Spleen (tissue), 11 donors: ENCODE results near the gene RIPOR2. TPM values are rescaled to one million over a fixed set of nuclear protein-coding genes. Genes with fewer than 3 reads are reported as not detected.

Source experiments
- DNase-seq: peaks from one replicate; pipeline ENCODE4 v3.0.0-alpha.2; 2020
- H3K27ac ChIP-seq, 8 donors: fragments of 200-600 bp; sonication (generic) in 7 of 8; 1 replicate in 4 of 8; 2 replicates in 4 of 8; pipeline versions ENCODE4 v1.5.0 to v1.8.0; 2016 to 2021; ENCODE audit warnings: inconsistent platforms in 4 of 8, mild to moderate bottlenecking in 4 of 8, moderate library complexity in 1 of 8
- H3K27me3 ChIP-seq, 7 donors: fragments of 200-600 bp; sonication (generic) in 6 of 7; replicated peaks in 1 of 7; 1 replicate in 4 of 7; 2 replicates in 3 of 7; pipeline versions ENCODE4 v1.5.0 to v1.8.0; 2016 to 2021; ENCODE audit warnings: inconsistent platforms in 3 of 7, mild to moderate bottlenecking in 1 of 7
- H3K36me3 ChIP-seq, 6 donors: fragments of 200-600 bp; sonication (generic) in 5 of 6; 1 replicate in 4 of 6; 2 replicates in 2 of 6; pipeline versions ENCODE4 v1.5.0 to v1.8.0; 2016 to 2021; ENCODE audit warnings: inconsistent platforms in 2 of 6
- H3K4me1 ChIP-seq, 6 donors: fragments of 200-600 bp; sonication (generic) in 5 of 6; 1 replicate in 3 of 6; 2 replicates in 3 of 6; pipeline versions ENCODE4 v1.5.0 to v1.8.0; 2016 to 2021; ENCODE audit warnings: inconsistent platforms in 3 of 6
- H3K4me3 ChIP-seq, 8 donors: fragments of 200-600 bp; sonication (generic) in 7 of 8; 1 replicate in 4 of 8; 2 replicates in 4 of 8; pipeline versions ENCODE4 v1.5.0 to v1.8.0; 2016 to 2021; ENCODE audit warnings: inconsistent platforms in 4 of 8, mild to moderate bottlenecking in 4 of 8, moderate library complexity in 2 of 8
- H3K9me3 ChIP-seq, 8 donors: fragments of 200-600 bp; sonication (generic) in 7 of 8; 1 replicate in 4 of 8; 2 replicates in 4 of 8; pipeline versions ENCODE4 v1.5.0 to v1.8.0; 2016 to 2021; ENCODE audit warnings: inconsistent platforms in 4 of 8
- CTCF ChIP-seq, 11 experiments: fragments of 200-600 bp in 7 of 11; fragments of 450-650 bp in 4 of 11; sonication (generic) in 4 of 11; IDR thresholded peaks in 8 of 11; conservative IDR thresholded peaks in 3 of 11; 1 replicate in 7 of 11; 2 replicates in 4 of 11; pipeline versions ENCODE4 v1.4.0 to v1.8.0; 2016 to 2021; ENCODE audit warnings: antibody characterized with exemption in 11 of 11, inconsistent platforms in 4 of 11, mild to moderate bottlenecking in 1 of 11
- POLR2A ChIP-seq, 3 donors: fragments of 450-650 bp; IDR thresholded peaks; one replicate each; pipeline ENCODE4 v1.5.1; 2017; ENCODE audit warnings: antibody characterized with exemption in 3 of 3, mild to moderate bottlenecking in 1 of 3
- POLR2AphosphoS5 ChIP-seq, 3 donors: sonication (generic); formaldehyde crosslinking; IDR thresholded peaks; one replicate each; pipeline ENCODE4 v1.5.1; 2017; ENCODE audit warnings: antibody characterized with exemption in 3 of 3
- WGBS, 5 donors: extraction: QIAGEN DNeasy Blood & Tissue Kit in 3 of 5; methylation state at CpG; one replicate each; pipeline versions ENCODE4 v1.1.5 to v1.1.7; 2013 to 2018; 5-methylcytosine and 5-hydroxymethylcytosine counted together
- intact Hi-C: fragments of 100-400 bp; cut with DNase I; formaldehyde crosslinking; loops from one replicate; pipeline ENCODE4 v1.15.0; 2023; ENCODE audit warnings: low total_unique reads
- polyA plus RNA-seq, 3 donors: library from polyadenylated mRNA; stranded (reverse); fragments of 200-250 nt; gene quantifications; one replicate each; pipeline ENCODE4 v1.2.1, GENCODE V29; 2013
- total RNA-seq, 7 donors: library from RNA; depleted of rRNA in 3 of 7; stranded (reverse); fragments of >200 nt in 3 of 7; fragmentation: NEBNext Ultra II Directional in 4 of 7; extraction: Animal tissue kit (Norgen Biotek cat#: 25700) in 4 of 7; gene quantifications; one replicate each; pipeline versions ENCODE4 v1.1.0 to v1.2.1, GENCODE V29; 2016 to 2021
- donor health status: healthy with polysubstance abuse.
- donor health status: DM: no; HTN: no; CAD: no; lungs with moderate emphysema.
- donor health status: DM: no; HTN: no; CAD: no.
- donor health status: Bipolar disorder and iron deficiency.
- donor health status: healthy.
- donor health status: DM: no; HTN: no; CAD: no.
- donor health status: DM: yes; HTN: yes; CAD: no.

Gene RIPOR2
- total and polyA plus RNA-seq, 10 donors = 40.6 to 247 (median 147) TPM

- intact Hi-C loops = loop anchor here (10.0 kb wide), 1 partner anchor 52 kb away; no protein-coding TSS in a partner anchor
- no peak for TF ChIP-seq POLR2A (IDR thresholded peaks at IDR 0.05)
- TF ChIP-seq CTCF (IDR thresholded peaks at IDR 0.05 in 8 of 11, conservative IDR thresholded peaks at IDR 0.05 in 3 of 11) = no peak
- no peak for TF ChIP-seq POLR2AphosphoS5 (IDR thresholded peaks at IDR 0.05)
- no peak for DNase-seq
- Histone ChIP-seq H3K36me3 (peaks cover 0 to 19% (median 8%) of the 10 kb centered on the region in 6 donors), H3K9me3 (no peaks in the 10 kb centered on the region), H3K27me3 (no peaks in the 10 kb centered on the region), H3K4me3 (peak overlapping the region in 2 of 8 donors; percentile 85 to 100), H3K4me1 (peaks cover 10 to 62% (median 34%) of the 10 kb centered on the region in 6 donors), H3K27ac (no peak overlapping the region)
- WGBS, 5 donors = 68 to 85% (median 80%) methylated on average over 1 of the region's 1 CpG
These were observed 158.5 kb downstream of the RIPOR2 start for GRCh38 chr6:24777227-24777626.

- H3K27me3 ChIP-seq = no peaks in the 10 kb centered on the region
- intact Hi-C loops = loop anchor here (10.0 kb wide), 1 partner anchor 51 kb away; no protein-coding TSS in a partner anchor
- H3K4me3 ChIP-seq = peak overlapping the region; percentile 85 to 100 (median 100)
- H3K36me3 ChIP-seq = peaks cover 0 to 3% (median under 1%) of the 10 kb centered on the region in 6 donors
- no peaks in the 10 kb centered on the region for H3K9me3 ChIP-seq
- peak overlapping the region; percentile 77 to 98 (median 95) for H3K27ac ChIP-seq
- TF ChIP-seq POLR2A (IDR thresholded peaks at IDR 0.05) = no peak
- TF ChIP-seq POLR2AphosphoS5 (IDR thresholded peaks at IDR 0.05) = no peak
- no peak for TF ChIP-seq CTCF (IDR thresholded peaks at IDR 0.05 in 8 of 11, conservative IDR thresholded peaks at IDR 0.05 in 3 of 11)
- no peak for DNase-seq
- WGBS, 5 donors = 4 to 11% (median 7%) methylated on average over 19 to 20 of the region's 20 CpGs
- H3K4me1 ChIP-seq = peaks cover 10 to 62% (median 34%) of the 10 kb centered on the region in 6 donors
These were observed 160.2 kb downstream of the RIPOR2 start for GRCh38 chr6:24775520-24776058.

- TF ChIP-seq CTCF (IDR thresholded peaks at IDR 0.05 in 8 of 11, conservative IDR thresholded peaks at IDR 0.05 in 3 of 11) (peak in 1 of 11 experiments; percentile 14), POLR2AphosphoS5 (IDR thresholded peaks at IDR 0.05) (peak; percentile 85 to 92 (median 90)), POLR2A (IDR thresholded peaks at IDR 0.05) (peak in 1 of 3 donors; percentile 22)
- peak within 1 kb of the TSS; percentile 85 to 100 (median 100) for H3K4me3 ChIP-seq
- WGBS, 5 donors = 0 to 1% (median 0%) methylated on average over 35 to 75 of the region's 75 CpGs
- no peaks in the 10 kb centered on the region for H3K27me3 ChIP-seq
- DNase-seq = peak; percentile 100
- peaks cover 10 to 55% (median 34%) of the 10 kb centered on the region in 6 donors for H3K4me1 ChIP-seq
- no peaks in the 10 kb centered on the region for H3K36me3 ChIP-seq
- H3K27ac ChIP-seq = peak within 1 kb of the TSS; percentile 77 to 98 (median 95)
- no peaks in the 10 kb centered on the region for H3K9me3 ChIP-seq
- intact Hi-C loops = loop anchor here (10.0 kb wide), 1 partner anchor 50 kb away; no protein-coding TSS in a partner anchor
These were observed 160.9 kb downstream of the RIPOR2 start, which contains the start of gene GMNN for GRCh38 chr6:24774696-24775519. GMNN (plus strand) TSS chr6:24774937; CDS start chr6:24777247, 2,310 bp downstream.
